NCI-H524 treated with DMSO at 0.1 percent for 48 hours (cell line): Measurements from ENCODE around the gene TRAPPC4.
A peak's percentile ranks its signal among the peaks of the same experiment; 100 is the strongest.
"Not testable (repeated sequence)": the region's sequence is repeated elsewhere in the genome, so short reads cannot be mapped to it uniquely, and the experiment has no call there.

Source experiments
- DNase-seq: peaks from one replicate; lab custom pipeline; 2025; lab: John Stamatoyannopoulos, UW

Gene TRAPPC4

GRCh38 chr11:119014209-119014924 lies 4.2 kb upstream of the TRAPPC4 start:
- no peak for DNase-seq

GRCh38 chr11:119015054-119015611 lies 3.4 kb upstream of the TRAPPC4 start:
- no peak for DNase-seq

- DNase-seq: no peak
Measured at GRCh38 chr11:119016216-119017009, 2.2 kb upstream of the TRAPPC4 start.

- not testable (repeated sequence) for DNase-seq
Measured at GRCh38 chr11:119017377-119017776, 1.2 kb upstream of the TRAPPC4 start.

- no peak for DNase-seq
Measured at GRCh38 chr11:119019996-119020395, 1.4 kb downstream of the TRAPPC4 start.

- DNase-seq: no peak
Measured at GRCh38 chr11:119021631-119022030, 3.1 kb downstream of the TRAPPC4 start.

- no peak for DNase-seq
Measured at GRCh38 chr11:119023741-119024140, 5.2 kb downstream of the TRAPPC4 start.

- DNase-seq: no peak
Measured at GRCh38 chr11:119024430-119025098, 6.0 kb downstream of the TRAPPC4 start.

- no peak for DNase-seq
Measured at GRCh38 chr11:119025099-119025473, 6.5 kb downstream of the TRAPPC4 start.

- DNase-seq: no peak
Measured at GRCh38 chr11:119025541-119025940, 7.0 kb downstream of the TRAPPC4 start.

- no peak for DNase-seq
Measured at GRCh38 chr11:119025978-119026766, 7.6 kb downstream of the TRAPPC4 start.

- DNase-seq: no peak
Measured at GRCh38 chr11:119026970-119027369, 8.4 kb downstream of the TRAPPC4 start.

GRCh38 chr11:119027561-119028345 lies 9.2 kb downstream of the TRAPPC4 start:
- DNase-seq: no peak

- no peak for DNase-seq
Measured at GRCh38 chr11:119028346-119029068, 9.9 kb downstream of the TRAPPC4 start.

- DNase-seq: no peak
Measured at GRCh38 chr11:119029069-119029339, 10.4 kb downstream of the TRAPPC4 start.

- no peak for DNase-seq
Measured at GRCh38 chr11:119029340-119030028, 10.9 kb downstream of the TRAPPC4 start.

- DNase-seq: no peak
Measured at GRCh38 chr11:119030029-119030328, 11.4 kb downstream of the TRAPPC4 start.

- peak; percentile 54 for DNase-seq
Measured at GRCh38 chr11:119030329-119031047, 11.9 kb downstream of the TRAPPC4 start, which contains the start of gene SLC37A4. TSS of gene SLC37A4 (minus strand) at chr11:119030877.

GRCh38 chr11:119031912-119032280 lies 13.3 kb downstream of the TRAPPC4 start:
- DNase-seq: no peak
